Prostate gland (tissue), 2 donors: ENCODE results near the gene KDM4B. TPM values are rescaled to one million over a fixed set of nuclear protein-coding genes. Genes with fewer than 3 reads are reported as not detected.

ENCODE experiments used
- DNase-seq: peaks from one replicate; pipeline ENCODE4 v3.0.0-alpha.2; 2019; ENCODE audit warnings: low spot score
- H3K27ac ChIP-seq, 2 donors: fragments of 200-600 bp; sonication (generic); 2 replicates each; pipeline ENCODE4 v1.5.1; 2017 to 2019
- H3K27me3 ChIP-seq: fragments of 200-600 bp; sonication (generic); replicated peaks from 2 replicates; pipeline ENCODE4 v1.5.1; 2019; ENCODE audit not compliant: insufficient read depth
- H3K36me3 ChIP-seq, 2 donors: fragments of 200-600 bp; sonication (generic); 1 replicate in 1 of 2; 2 replicates in 1 of 2; pipeline versions ENCODE4 v1.5.1 to v1.8.1; 2017 to 2019
- H3K4me1 ChIP-seq: fragments of 200-600 bp; sonication (generic); replicated peaks from 2 replicates; pipeline ENCODE4 v1.5.1; 2019
- H3K4me3 ChIP-seq, 2 donors: fragments of 200-600 bp; sonication (generic); 2 replicates each; pipeline ENCODE4 v1.5.1; 2017 to 2019
- H3K9me3 ChIP-seq: fragments of 200-600 bp; sonication (generic); 2 replicates; pipeline ENCODE4 v1.5.1; 2017
- POLR2A ChIP-seq: fragments of 450-650 bp; IDR thresholded peaks from one replicate; pipeline ENCODE4 v1.6.1; 2016; ENCODE audit warnings: antibody characterized with exemption, mild to moderate bottlenecking
- POLR2AphosphoS5 ChIP-seq: sonication (generic); formaldehyde crosslinking; IDR thresholded peaks from one replicate; pipeline ENCODE4 v1.6.1; 2017; ENCODE audit warnings: antibody characterized with exemption
- WGBS: methylation state at CpG from one replicate; pipeline ENCODE4 v1.1.5; 2018; 5-methylcytosine and 5-hydroxymethylcytosine counted together
- intact Hi-C: fragments of 100-400 bp; cut with DNase I; formaldehyde crosslinking; loops from one replicate; pipeline ENCODE4 v1.14.2; 2022
- total RNA-seq, 2 donors: library from RNA; depleted of rRNA; stranded (reverse); fragments of >200 nt; gene quantifications; one replicate each; pipeline ENCODE4 v1.1.0, GENCODE V29; 2016
- TF ChIP-seq, protein P1 (sequence below), 4 experiments: fragments of 200-600 bp in 2 of 4; fragments of 450-650 bp in 2 of 4; sonication (generic) in 2 of 4; IDR thresholded peaks; 1 replicate in 3 of 4; 2 replicates in 1 of 4; pipeline ENCODE4 v1.5.1; 2016 to 2019; ENCODE audit warnings: antibody characterized with exemption in 4 of 4, mild to moderate bottlenecking in 2 of 4, moderate library complexity in 2 of 4

Gene KDM4B
- total RNA-seq, 2 donors from 2014 or later: 74.6 to 136 TPM

DNA sequence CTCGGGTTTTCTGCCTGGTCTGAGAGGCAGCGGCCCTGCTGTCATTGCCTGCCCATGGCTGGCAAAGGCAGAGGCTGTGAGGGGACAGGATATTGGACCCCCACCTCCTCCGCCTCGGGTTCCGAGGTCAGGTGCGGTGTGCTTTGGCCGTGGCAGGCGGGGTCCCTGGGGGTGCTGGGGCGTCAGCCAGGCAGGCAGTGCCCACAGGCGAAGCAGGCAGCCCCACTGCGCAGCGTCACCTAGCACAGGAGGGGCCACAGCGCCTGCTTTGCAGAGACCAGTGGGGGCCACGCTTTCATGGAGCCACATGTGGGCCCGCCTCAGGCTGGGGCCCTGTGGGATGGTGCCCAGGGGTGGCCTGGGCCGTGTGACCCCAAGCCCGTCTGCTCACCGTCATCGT, 96.0 kb downstream of the KDM4B start:
- no peaks in the 10 kb centered on the region for H3K27me3 ChIP-seq
- no peak overlapping the region for H3K4me3 ChIP-seq
- intact Hi-C loops: no loop called here
- H3K27ac ChIP-seq: no peak overlapping the region
- H3K9me3 ChIP-seq: no peaks in the 10 kb centered on the region
- TF ChIP-seq POLR2AphosphoS5: no peak
- TF ChIP-seq, protein P1, sequence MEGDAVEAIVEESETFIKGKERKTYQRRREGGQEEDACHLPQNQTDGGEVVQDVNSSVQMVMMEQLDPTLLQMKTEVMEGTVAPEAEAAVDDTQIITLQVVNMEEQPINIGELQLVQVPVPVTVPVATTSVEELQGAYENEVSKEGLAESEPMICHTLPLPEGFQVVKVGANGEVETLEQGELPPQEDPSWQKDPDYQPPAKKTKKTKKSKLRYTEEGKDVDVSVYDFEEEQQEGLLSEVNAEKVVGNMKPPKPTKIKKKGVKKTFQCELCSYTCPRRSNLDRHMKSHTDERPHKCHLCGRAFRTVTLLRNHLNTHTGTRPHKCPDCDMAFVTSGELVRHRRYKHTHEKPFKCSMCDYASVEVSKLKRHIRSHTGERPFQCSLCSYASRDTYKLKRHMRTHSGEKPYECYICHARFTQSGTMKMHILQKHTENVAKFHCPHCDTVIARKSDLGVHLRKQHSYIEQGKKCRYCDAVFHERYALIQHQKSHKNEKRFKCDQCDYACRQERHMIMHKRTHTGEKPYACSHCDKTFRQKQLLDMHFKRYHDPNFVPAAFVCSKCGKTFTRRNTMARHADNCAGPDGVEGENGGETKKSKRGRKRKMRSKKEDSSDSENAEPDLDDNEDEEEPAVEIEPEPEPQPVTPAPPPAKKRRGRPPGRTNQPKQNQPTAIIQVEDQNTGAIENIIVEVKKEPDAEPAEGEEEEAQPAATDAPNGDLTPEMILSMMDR (IDR thresholded peaks at IDR 0.05): no peak
- no peak for TF ChIP-seq POLR2A
- 87% methylated on average over 19 of the region's 19 CpGs for WGBS
- no peaks in the 10 kb centered on the region for H3K36me3 ChIP-seq
- H3K4me1 ChIP-seq: peaks cover 13% of the 10 kb centered on the region
- no peak for DNase-seq

DNA sequence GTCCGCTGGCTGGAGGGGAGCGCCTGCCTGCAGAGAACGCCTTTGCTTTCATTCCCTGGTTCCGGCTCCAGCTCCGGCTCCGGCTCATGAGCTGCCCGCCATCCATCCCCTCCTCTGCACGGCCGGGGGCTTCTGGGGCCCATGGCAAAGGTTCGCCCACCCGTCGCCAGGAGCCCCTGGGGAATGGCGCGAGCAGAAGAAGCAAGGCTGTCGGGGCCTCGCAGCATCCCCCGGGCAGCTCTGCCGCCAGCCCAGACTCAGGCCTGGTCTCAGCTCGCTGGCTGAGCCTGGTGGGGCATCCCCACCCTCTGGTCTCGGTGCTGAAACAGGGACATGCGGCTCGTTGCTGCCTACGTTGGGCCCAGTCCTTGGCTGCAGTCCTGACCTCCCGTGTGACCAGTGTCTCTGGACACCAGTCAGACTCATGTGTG, 96.8 kb downstream of the KDM4B start:
- 80% methylated on average over 22 of the region's 24 CpGs for WGBS

DNA sequence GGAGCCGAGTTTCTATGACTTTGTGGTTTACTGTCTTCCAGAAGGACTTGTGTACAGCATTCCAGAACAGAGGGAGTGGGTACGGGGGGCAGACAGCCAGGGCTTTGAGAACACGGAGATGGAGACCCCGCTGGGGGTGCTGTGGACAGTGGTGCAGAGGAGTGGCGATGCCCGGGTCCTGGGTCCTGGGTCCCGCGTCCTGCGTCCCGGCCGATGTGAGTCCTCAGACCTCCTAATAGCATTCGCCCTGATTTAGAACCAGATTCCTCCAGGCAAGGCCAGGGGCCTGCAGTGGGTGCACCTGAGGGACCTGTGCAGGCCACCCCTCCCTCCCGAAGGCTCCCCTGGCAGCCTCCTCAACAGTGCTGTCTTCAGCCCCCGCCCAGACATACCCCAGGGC, 97.9 kb downstream of the KDM4B start:
- Histone ChIP-seq H3K27me3 (no peaks in the 10 kb centered on the region), H3K4me1 (no peaks in the 10 kb centered on the region), H3K9me3 (no peaks in the 10 kb centered on the region), H3K36me3 (peaks cover 0 to 2% of the 10 kb centered on the region in 2 donors), H3K27ac (no peak overlapping the region), H3K4me3 (no peak overlapping the region)
- TF ChIP-seq POLR2A: no peak
- no peak for TF ChIP-seq POLR2AphosphoS5
- TF ChIP-seq, protein P1 (IDR thresholded peaks at IDR 0.05): no peak
- no peak for DNase-seq
- WGBS: 93% methylated on average over 14 of the region's 14 CpGs
- intact Hi-C loops: no loop called here

More for the DNA sequence above, 96.8 kb downstream of the KDM4B start:
- peaks cover 7% of the 10 kb centered on the region for H3K4me1 ChIP-seq
- intact Hi-C loops: no loop called here
- no peaks in the 10 kb centered on the region for H3K9me3 ChIP-seq
- no peaks in the 10 kb centered on the region for H3K36me3 ChIP-seq
- no peak overlapping the region for H3K4me3 ChIP-seq
- H3K27ac ChIP-seq: no peak overlapping the region
- DNase-seq: no peak
- no peaks in the 10 kb centered on the region for H3K27me3 ChIP-seq
- TF ChIP-seq, protein P1 (IDR thresholded peaks at IDR 0.05): no peak
- no peak for TF ChIP-seq POLR2AphosphoS5
- TF ChIP-seq POLR2A: no peak

DNA sequence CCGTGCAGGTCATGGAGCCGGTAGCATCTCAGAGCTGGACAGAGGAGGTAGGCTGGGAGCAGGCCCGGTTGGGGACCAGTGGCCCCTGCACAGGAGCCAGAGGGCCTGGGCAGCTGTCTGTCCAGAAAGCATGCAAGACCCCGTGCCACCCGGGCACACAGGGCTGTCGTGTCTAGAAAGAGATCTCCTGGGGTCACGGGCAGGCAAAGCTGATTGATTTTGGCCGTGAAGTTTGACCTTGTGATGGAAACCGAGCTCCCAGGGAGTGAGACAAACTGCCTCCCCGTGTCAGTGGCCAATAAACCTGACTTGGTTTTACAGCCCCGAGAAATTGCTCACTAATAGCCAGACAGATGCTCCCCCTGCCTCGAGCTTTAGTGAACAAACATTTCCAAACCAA, 98.8 kb downstream of the KDM4B start:
- Histone ChIP-seq H3K9me3 (no peaks in the 10 kb centered on the region), H3K4me1 (no peaks in the 10 kb centered on the region), H3K27ac (no peak overlapping the region), H3K27me3 (no peaks in the 10 kb centered on the region), H3K4me3 (no peak overlapping the region), H3K36me3 (peaks cover 0 to 6% of the 10 kb centered on the region in 2 donors)
- 57% methylated on average over 12 of the region's 12 CpGs for WGBS
- no peak for DNase-seq
- TF ChIP-seq, protein P1 (IDR thresholded peaks at IDR 0.05): no peak
- TF ChIP-seq POLR2A (no peak), POLR2AphosphoS5 (no peak)
- intact Hi-C loops: no loop called here

DNA sequence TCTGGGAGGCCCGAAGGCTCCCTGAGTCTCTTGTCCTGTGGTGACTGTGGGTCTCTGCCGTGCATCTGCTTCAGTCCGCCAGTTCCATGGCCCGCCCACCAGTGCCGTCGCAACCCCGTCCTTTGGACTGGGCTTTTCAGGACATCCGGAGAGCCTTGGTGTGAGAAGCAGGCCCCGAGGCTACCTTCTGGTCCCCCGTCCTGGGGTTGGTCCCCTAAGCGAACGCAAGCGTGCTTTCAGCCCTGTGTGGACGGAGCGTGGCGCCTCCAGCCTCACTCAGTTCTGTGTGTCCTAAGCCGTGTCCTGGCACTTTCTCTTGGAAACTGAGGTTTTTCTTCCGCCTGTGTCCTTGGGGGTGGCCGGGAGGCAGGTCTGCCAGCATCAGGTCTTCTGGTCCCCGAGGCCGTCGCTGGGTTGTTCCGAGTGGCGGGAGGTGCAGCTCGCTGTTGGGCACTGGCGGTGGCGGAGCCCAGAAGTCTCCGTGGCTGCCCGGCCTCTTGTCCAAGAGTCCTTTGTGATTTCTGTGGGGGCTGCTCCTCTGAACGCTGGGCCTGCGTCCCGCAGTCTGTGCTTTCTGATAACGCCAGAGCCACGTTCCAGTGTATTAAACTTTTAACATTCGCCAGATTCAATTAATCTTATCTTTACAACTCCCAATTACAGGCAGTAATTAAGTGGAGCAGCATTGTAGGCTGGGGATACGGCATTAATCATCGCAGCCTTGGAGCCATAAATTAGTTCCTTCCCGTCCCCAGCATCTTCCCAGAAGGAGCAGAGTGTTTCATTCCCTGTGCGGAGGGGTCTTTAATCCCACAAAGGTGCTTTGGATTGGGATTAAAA, 99.5 kb downstream of the KDM4B start:
- no peak for DNase-seq
- intact Hi-C loops: no loop called here
- Histone ChIP-seq H3K9me3 (no peaks in the 10 kb centered on the region), H3K27me3 (no peaks in the 10 kb centered on the region), H3K4me3 (no peak overlapping the region), H3K27ac (no peak overlapping the region), H3K36me3 (peaks cover 0 to 6% of the 10 kb centered on the region in 2 donors), H3K4me1 (no peaks in the 10 kb centered on the region)
- 74% methylated on average over 39 of the region's 39 CpGs for WGBS
- TF ChIP-seq POLR2A (no peak), POLR2AphosphoS5 (no peak)
- TF ChIP-seq, protein P1 (IDR thresholded peaks at IDR 0.05): no peak
